Measurements from ENCODE around the gene PSME3. TPM values are rescaled to one million over a fixed set of nuclear protein-coding genes. Genes with fewer than 3 reads are reported as not detected.

Gene PSME3
- total and polyA plus RNA-seq, 2 of the 13 experiments (the other 11 are each of a cell fraction or from before 2014, with no cell fraction given) = 66.3 to 135 TPM

- peak; percentile 52 for TF ChIP-seq USF2 (IDR thresholded peaks at IDR 0.05; ENCODE audit: low read depth, low read length)
- TF ChIP-seq USF2 (CRISPR knock-in tag; IDR thresholded peaks at IDR 0.05; ENCODE audit: borderline replicate concordance) = peak; percentile 78; the same call in 1 of the 2 replicates
- no peak for TF ChIP-seq ZNF883 (CRISPR knock-in tag; IDR thresholded peaks at IDR 0.05; ENCODE audit: not compliant biosample characterization)
- TF ChIP-seq MLXIP (CRISPR knock-in tag; IDR thresholded peaks at IDR 0.05; ENCODE audit: borderline replicate concordance) = no peak
- TF ChIP-seq MXD4 (CRISPR knock-in tag; IDR thresholded peaks at IDR 0.05) = no peak; the same call in none of the 2 replicates
- TF ChIP-seq HCFC1 (IDR thresholded peaks at IDR 0.05; ENCODE audit: low read depth, low read length) = no peak
- TF ChIP-seq ARID4A (CRISPR knock-in tag; IDR thresholded peaks at IDR 0.05; ENCODE audit: borderline replicate concordance) = peak; percentile 78; the same call in 1 of the 2 replicates
- TF ChIP-seq KDM3A (CRISPR knock-in tag; IDR thresholded peaks at IDR 0.05; ENCODE audit: low read depth) = peak; percentile 85
- peak; percentile 90; the same call in 2 of the 3 replicates for TF ChIP-seq MXI1 (IDR thresholded peaks at IDR 0.05; ENCODE audit: borderline replicate concordance, low read depth, low read length)
- no peak; the same call in none of the 2 replicates for TF ChIP-seq ZNF878 (CRISPR knock-in tag; IDR thresholded peaks at IDR 0.05)
- peak; percentile 76 for TF ChIP-seq U2AF1 (optimal IDR thresholded peaks at IDR 0.05; ENCODE audit: low read depth, low read length)
- no peak for TF ChIP-seq ZSCAN30 (CRISPR knock-in tag; IDR thresholded peaks at IDR 0.05)
- no peak for TF ChIP-seq NCOA5 (CRISPR knock-in tag; IDR thresholded peaks at IDR 0.05)
- no peak for TF ChIP-seq REXO4 (CRISPR knock-in tag; IDR thresholded peaks at IDR 0.05; ENCODE audit: borderline replicate concordance)
- TF ChIP-seq NBN (conservative IDR thresholded peaks at IDR 0.05) = no peak
- no peak; the same call in 1 of the 2 replicates for TF ChIP-seq TFDP2 (CRISPR knock-in tag; IDR thresholded peaks at IDR 0.05)
- peak; percentile 45; the same call in 1 of the 2 replicates for TF ChIP-seq ZNF138 (CRISPR knock-in tag; IDR thresholded peaks at IDR 0.05; ENCODE audit: low read depth)
Measured at GRCh38 chr17:42886283-42887176, 53.3 kb downstream of the PSME3 start (continued).

Data from HepG2 (cell line).